ENCODE results near the gene CHST11.

The CHST11 gene

DNA sequence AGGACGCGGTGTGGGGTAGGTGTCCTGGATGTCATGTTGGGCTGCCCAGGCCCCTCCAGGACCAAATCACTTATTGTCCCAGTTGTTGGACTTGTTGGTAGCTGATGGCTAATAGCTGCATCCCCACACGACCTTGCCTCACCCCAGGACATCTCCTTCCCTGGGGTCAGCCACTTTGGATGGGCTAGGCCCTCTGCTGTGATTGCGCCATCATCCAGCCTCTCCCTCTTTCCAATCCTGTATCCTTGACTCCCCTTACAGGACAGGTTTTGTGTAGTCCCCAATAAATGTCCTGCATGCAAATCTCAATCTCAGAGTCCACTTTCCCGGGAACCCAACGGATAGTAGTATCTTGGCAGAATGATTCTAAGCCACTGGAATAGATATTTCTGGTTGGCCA, 43.4 kb upstream of the CHST11 start:
- TF ChIP-seq, protein P1, sequence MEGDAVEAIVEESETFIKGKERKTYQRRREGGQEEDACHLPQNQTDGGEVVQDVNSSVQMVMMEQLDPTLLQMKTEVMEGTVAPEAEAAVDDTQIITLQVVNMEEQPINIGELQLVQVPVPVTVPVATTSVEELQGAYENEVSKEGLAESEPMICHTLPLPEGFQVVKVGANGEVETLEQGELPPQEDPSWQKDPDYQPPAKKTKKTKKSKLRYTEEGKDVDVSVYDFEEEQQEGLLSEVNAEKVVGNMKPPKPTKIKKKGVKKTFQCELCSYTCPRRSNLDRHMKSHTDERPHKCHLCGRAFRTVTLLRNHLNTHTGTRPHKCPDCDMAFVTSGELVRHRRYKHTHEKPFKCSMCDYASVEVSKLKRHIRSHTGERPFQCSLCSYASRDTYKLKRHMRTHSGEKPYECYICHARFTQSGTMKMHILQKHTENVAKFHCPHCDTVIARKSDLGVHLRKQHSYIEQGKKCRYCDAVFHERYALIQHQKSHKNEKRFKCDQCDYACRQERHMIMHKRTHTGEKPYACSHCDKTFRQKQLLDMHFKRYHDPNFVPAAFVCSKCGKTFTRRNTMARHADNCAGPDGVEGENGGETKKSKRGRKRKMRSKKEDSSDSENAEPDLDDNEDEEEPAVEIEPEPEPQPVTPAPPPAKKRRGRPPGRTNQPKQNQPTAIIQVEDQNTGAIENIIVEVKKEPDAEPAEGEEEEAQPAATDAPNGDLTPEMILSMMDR (IDR thresholded peaks at IDR 0.05): no peak

DNA sequence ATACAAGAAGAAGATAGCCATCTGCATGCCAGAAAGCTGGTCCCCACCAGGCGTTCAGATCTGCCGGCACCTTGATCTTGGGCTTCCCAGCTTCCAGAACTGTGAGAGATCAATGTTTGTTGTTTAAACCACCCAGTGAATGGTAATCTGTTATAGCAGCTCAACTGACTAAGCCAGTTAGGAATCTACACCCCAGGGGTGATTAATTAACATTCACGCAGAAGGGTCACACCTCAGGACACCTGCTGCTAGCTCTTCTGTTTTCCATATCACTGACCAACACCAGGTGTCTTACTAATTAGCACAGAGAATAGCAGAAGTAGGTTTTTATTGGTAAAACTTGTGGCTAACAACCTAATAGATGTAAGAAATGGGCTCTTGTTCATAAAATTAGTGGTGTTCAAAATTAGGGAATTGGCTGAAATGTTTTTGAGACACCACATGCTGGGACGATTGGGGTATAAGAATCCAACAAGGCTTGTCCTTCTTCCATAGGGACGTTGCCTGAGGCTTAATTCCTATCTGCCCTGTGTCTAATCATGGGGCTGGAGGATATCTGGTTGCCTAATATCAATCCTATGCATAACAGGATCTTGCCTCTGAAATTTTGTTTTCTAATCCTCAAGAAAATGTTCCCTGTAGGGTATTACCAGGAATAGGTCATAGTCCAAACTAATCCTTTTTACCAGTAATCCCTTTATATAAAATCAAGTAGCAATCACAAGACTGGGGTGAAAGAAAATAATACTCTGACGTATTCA, 42.0 kb upstream of the CHST11 start:
- TF ChIP-seq, protein P1 (IDR thresholded peaks at IDR 0.05): no peak

DNA sequence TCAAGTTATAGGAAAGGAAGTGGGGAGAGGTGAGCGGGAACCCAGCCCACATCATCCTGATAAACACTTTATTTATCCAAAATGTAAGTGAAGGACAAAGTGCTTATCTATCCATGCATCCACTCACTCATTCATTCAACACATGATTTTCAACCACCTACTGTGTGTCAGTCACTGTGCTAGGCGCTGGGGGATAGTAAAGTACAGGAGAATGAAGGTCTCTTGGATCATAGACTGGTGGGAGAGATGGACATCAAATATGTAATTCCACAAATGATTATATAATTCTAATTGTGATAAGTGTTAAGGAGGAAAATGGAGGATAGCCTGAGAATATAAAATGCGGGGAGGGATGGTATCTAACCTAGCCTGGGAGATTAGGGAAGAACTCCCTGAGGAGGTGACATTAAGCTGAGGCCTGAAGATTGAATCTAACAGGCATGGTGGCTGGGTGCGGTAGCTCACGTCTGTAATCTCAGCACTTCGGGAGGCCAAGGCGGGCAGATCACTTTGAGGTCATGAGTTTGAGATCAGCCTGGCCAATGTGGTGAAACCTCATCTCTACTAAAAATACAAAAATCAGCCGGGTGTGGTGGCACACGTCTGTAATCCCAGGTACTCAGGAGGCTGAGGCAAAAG, 41.3 kb upstream of the CHST11 start:
- TF ChIP-seq, protein P1 (IDR thresholded peaks at IDR 0.05): no peak

DNA sequence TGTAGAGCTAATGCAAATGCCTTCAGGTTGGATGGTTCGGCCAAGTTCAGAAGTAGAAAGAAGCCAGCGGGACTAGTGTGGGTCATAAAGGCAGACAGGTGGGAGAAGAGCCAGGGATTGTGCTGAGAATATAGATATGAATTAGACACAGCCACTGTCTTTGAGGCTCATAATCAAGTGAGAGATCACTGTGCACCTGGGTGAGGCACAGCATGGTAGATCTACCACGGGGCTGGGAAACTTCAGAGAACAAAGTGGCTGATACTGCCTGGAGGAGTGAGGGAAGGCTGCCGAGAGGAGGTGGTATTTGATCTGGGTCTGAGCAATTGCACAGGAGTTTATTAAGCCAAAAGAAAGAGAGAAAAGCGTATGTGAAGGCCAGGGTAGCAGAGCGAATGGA, 40.6 kb upstream of the CHST11 start:
- TF ChIP-seq, protein P1 (IDR thresholded peaks at IDR 0.05): no peak

DNA sequence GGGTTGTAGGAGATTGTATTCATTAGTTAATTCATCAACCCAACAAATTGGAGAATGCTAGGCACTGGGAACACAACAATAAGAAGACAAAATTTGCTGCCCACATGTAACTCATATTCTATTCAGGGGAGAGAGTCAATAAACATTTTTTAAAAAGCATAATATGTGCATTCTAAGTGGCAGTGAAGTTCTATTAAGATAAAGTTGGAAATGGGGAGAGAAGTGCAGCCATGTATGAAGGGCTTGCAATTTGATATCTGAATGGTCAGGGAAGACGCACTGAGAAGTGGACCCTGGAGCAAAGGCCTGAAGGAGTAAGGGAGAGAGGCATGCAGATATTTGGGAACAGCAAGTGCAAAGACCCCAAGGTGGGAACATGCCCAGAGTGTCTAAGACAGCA, 40.2 kb upstream of the CHST11 start:
- TF ChIP-seq, protein P1 (IDR thresholded peaks at IDR 0.05): no peak

- TF ChIP-seq, protein P1 (IDR thresholded peaks at IDR 0.05): no peak
Measured at GRCh38 chr12:104419717-104420116, 37.0 kb upstream of the CHST11 start.

GRCh38 chr12:104420868-104421267, 35.9 kb upstream of the CHST11 start:
- TF ChIP-seq, protein P1 (IDR thresholded peaks at IDR 0.05): no peak
